HL-60 (cell line): ENCODE measurements around the gene DUSP22.
A peak's percentile ranks its signal among the peaks of the same experiment; 100 is the strongest.

Experiments
- POLR2AphosphoS5 ChIP-seq: IDR thresholded peaks from 2 replicates; pipeline ENCODE4 v1.6.1; 2012; ENCODE audit warnings: low read depth
- SPI1 ChIP-seq: IDR thresholded peaks from 2 replicates; pipeline ENCODE4 v1.6.1; 2012; ENCODE audit warnings: low read depth, mild to moderate bottlenecking, borderline replicate concordance
- TF ChIP-seq, protein P1 (sequence below): IDR thresholded peaks from one replicate; pipeline ENCODE4 v1.5.1; 2011; ENCODE audit warnings: low read length, control low read depth, inconsistent platforms; ENCODE audit not compliant: insufficient read depth
- TF ChIP-seq, protein P2 (sequence below): IDR thresholded peaks from 2 replicates; pipeline ENCODE4 v1.6.1; 2012; ENCODE audit warnings: low read depth; ENCODE audit not compliant: insufficient replicate concordance

- TF ChIP-seq, protein P1, sequence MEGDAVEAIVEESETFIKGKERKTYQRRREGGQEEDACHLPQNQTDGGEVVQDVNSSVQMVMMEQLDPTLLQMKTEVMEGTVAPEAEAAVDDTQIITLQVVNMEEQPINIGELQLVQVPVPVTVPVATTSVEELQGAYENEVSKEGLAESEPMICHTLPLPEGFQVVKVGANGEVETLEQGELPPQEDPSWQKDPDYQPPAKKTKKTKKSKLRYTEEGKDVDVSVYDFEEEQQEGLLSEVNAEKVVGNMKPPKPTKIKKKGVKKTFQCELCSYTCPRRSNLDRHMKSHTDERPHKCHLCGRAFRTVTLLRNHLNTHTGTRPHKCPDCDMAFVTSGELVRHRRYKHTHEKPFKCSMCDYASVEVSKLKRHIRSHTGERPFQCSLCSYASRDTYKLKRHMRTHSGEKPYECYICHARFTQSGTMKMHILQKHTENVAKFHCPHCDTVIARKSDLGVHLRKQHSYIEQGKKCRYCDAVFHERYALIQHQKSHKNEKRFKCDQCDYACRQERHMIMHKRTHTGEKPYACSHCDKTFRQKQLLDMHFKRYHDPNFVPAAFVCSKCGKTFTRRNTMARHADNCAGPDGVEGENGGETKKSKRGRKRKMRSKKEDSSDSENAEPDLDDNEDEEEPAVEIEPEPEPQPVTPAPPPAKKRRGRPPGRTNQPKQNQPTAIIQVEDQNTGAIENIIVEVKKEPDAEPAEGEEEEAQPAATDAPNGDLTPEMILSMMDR, result no peak
- TF ChIP-seq POLR2AphosphoS5 (no peak), SPI1 (0 out of 2 replicates have a peak, but pooled peaks have one; percentile 17)
- TF ChIP-seq, protein P2, sequence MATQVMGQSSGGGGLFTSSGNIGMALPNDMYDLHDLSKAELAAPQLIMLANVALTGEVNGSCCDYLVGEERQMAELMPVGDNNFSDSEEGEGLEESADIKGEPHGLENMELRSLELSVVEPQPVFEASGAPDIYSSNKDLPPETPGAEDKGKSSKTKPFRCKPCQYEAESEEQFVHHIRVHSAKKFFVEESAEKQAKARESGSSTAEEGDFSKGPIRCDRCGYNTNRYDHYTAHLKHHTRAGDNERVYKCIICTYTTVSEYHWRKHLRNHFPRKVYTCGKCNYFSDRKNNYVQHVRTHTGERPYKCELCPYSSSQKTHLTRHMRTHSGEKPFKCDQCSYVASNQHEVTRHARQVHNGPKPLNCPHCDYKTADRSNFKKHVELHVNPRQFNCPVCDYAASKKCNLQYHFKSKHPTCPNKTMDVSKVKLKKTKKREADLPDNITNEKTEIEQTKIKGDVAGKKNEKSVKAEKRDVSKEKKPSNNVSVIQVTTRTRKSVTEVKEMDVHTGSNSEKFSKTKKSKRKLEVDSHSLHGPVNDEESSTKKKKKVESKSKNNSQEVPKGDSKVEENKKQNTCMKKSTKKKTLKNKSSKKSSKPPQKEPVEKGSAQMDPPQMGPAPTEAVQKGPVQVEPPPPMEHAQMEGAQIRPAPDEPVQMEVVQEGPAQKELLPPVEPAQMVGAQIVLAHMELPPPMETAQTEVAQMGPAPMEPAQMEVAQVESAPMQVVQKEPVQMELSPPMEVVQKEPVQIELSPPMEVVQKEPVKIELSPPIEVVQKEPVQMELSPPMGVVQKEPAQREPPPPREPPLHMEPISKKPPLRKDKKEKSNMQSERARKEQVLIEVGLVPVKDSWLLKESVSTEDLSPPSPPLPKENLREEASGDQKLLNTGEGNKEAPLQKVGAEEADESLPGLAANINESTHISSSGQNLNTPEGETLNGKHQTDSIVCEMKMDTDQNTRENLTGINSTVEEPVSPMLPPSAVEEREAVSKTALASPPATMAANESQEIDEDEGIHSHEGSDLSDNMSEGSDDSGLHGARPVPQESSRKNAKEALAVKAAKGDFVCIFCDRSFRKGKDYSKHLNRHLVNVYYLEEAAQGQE, result no peak
These were observed 80.1 kb downstream of the DUSP22 start for GRCh38 chr6:372336-372911.
